ENCODE measurements around the gene OSBPL5. TPM values are rescaled to one million over a fixed set of nuclear protein-coding genes. Genes with fewer than 3 reads are reported as not detected.

Gene OSBPL5
- total RNA-seq, 1 donor from 2014 or later = 31.4 TPM

DNA sequence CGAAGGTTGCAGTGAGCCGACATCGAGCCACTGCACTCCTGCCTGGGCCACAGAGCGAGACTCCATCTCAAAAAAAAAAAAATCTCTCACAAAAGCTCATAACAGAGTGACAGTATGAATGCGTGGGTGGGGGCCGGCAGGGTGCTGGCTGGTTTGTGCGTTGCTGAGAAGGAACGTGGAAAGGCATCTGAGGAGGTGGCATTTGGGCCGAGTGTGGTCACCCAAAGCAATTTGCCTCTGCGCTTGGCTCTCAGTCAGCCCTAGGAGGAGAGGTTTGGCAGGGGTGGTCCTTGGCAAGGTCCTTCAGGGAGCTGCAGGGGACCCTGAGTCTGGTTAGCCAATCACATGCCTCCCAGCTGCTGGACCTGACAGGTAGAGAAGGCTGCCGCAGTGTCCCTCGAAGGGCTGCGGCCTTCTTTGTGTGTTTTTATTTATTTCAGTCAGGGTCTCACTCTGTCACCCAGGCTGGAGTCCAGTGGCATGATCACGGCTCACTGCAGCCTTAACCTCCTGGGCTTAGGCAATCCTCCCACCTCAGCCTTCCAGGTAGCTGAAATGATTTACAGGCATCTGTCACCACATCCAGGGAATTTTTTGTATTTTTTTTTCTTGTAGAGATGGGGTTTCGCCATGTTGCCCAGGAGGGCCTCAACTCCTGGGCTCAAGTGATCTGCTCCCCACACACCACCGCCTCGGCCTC lies 23.5 kb upstream of the OSBPL5 start:
- no peaks in the 10 kb centered on the region for H3K36me3 Mint-ChIP-seq (ENCODE audit: low read depth)
- DNase-seq (ENCODE audit: low read depth, low spot score) = no peak
- peaks cover 3% of the 10 kb centered on the region for H3K27me3 Mint-ChIP-seq (ENCODE audit: low read depth)
- no peak overlapping the region for H3K27ac Mint-ChIP-seq (ENCODE audit: unreplicated experiment)
- H3K4me3 Mint-ChIP-seq = no peak overlapping the region
- no peaks in the 10 kb centered on the region for H3K9me3 Mint-ChIP-seq
- TF ChIP-seq, protein P1, sequence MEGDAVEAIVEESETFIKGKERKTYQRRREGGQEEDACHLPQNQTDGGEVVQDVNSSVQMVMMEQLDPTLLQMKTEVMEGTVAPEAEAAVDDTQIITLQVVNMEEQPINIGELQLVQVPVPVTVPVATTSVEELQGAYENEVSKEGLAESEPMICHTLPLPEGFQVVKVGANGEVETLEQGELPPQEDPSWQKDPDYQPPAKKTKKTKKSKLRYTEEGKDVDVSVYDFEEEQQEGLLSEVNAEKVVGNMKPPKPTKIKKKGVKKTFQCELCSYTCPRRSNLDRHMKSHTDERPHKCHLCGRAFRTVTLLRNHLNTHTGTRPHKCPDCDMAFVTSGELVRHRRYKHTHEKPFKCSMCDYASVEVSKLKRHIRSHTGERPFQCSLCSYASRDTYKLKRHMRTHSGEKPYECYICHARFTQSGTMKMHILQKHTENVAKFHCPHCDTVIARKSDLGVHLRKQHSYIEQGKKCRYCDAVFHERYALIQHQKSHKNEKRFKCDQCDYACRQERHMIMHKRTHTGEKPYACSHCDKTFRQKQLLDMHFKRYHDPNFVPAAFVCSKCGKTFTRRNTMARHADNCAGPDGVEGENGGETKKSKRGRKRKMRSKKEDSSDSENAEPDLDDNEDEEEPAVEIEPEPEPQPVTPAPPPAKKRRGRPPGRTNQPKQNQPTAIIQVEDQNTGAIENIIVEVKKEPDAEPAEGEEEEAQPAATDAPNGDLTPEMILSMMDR (conservative IDR thresholded peaks at IDR 0.05) = no peak
- H3K4me1 Mint-ChIP-seq = peaks cover 7% of the 10 kb centered on the region

DNA sequence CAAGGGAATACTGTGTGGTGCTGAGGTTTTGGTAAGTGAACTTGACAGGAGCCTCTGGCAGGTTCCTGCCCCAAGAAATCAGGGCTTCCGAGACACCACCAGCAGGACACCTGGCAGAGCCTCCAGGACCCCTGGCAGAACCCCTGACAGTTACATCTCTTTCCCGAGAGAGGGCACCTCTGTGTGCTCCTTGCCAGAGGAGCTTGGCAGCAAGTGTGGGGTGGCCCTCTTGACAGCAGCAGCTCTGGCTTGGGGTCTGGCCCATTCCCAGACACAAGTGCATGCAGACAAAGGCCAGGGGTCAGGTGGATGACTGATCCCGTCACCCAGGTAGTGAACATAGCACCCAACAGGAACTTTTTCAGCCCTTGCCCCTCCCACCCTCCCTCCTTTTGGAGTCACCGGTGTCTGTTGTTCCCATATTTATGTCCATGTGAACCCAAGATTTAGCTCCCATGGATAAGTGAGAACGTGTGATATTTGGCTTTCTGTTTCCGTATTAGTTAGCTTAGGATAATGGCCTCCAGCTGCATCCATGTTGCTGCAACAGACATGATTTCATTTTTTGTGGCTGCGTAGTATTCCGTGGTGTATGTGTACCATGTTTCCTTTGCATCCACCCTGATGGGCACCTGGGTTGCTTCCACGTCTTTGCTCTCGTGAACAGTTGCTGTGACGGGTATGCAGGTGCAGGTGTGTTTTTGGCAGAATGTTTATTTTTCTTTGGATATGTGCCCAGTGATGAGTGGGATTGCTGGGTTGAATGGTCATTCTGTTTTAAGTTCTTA lies 21.2 kb upstream of the OSBPL5 start:
- no peaks in the 10 kb centered on the region for H3K9me3 Mint-ChIP-seq
- H3K27ac Mint-ChIP-seq (ENCODE audit: unreplicated experiment) = no peak overlapping the region
- TF ChIP-seq, protein P1 (conservative IDR thresholded peaks at IDR 0.05) = no peak
- H3K4me3 Mint-ChIP-seq = no peak overlapping the region
- peaks cover 3% of the 10 kb centered on the region for H3K27me3 Mint-ChIP-seq (ENCODE audit: low read depth)
- peaks cover 7% of the 10 kb centered on the region for H3K4me1 Mint-ChIP-seq
- H3K36me3 Mint-ChIP-seq (ENCODE audit: low read depth) = no peaks in the 10 kb centered on the region
- no peak for DNase-seq (ENCODE audit: low read depth, low spot score)

- H3K27me3 Mint-ChIP-seq (ENCODE audit: low read depth) = peaks cover 3% of the 10 kb centered on the region
- DNase-seq (ENCODE audit: low read depth, low spot score) = no peak
- no peaks in the 10 kb centered on the region for H3K9me3 Mint-ChIP-seq
- H3K4me3 Mint-ChIP-seq = no peak overlapping the region
- peaks cover 7% of the 10 kb centered on the region for H3K4me1 Mint-ChIP-seq
- H3K36me3 Mint-ChIP-seq (ENCODE audit: low read depth) = no peaks in the 10 kb centered on the region
- TF ChIP-seq, protein P1 (conservative IDR thresholded peaks at IDR 0.05) = no peak
- no peak overlapping the region for H3K27ac Mint-ChIP-seq (ENCODE audit: unreplicated experiment)
These were observed 19.7 kb upstream of the OSBPL5 start for GRCh38 chr11:3184732-3185347.

DNA sequence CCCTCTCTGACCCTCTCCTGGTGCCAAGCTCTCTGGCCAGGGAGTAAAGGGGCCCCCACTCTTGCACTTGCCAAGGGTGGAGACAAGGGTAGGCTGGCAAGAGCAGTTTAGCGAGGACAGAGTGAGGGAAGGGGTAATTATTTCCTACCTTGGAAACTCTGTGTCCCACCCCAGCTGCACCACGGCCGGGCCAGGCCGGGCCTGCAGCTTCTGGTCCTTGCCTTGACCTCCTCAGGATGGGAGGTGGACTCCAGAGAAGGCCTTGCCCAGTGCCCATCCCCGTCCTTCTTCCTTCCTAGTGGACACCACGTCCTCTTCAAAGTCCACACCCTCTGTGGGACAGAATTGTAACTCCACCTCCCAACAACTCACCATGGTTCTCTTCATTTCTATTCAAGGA lies 18.4 kb upstream of the OSBPL5 start:
- TF ChIP-seq, protein P1 (conservative IDR thresholded peaks at IDR 0.05) = no peak
- DNase-seq (ENCODE audit: low read depth, low spot score) = no peak
- Mint-ChIP-seq H3K9me3 (no peaks in the 10 kb centered on the region), H3K36me3 (ENCODE audit: low read depth) (no peaks in the 10 kb centered on the region), H3K4me3 (no peak overlapping the region), H3K27ac (ENCODE audit: unreplicated experiment) (no peak overlapping the region), H3K27me3 (ENCODE audit: low read depth) (peaks cover 3% of the 10 kb centered on the region), H3K4me1 (no peaks in the 10 kb centered on the region)

GRCh38 chr11:3182462-3182852 lies 17.3 kb upstream of the OSBPL5 start:
- no peak overlapping the region for H3K4me3 Mint-ChIP-seq

More at GRCh38 chr11:3182462-3182852, 17.3 kb upstream of the OSBPL5 start:
- Mint-ChIP-seq H3K9me3 (peaks cover 3% of the 10 kb centered on the region), H3K27ac (ENCODE audit: unreplicated experiment) (no peak overlapping the region), H3K36me3 (ENCODE audit: low read depth) (no peaks in the 10 kb centered on the region), H3K27me3 (ENCODE audit: low read depth) (peaks cover under 1% of the 10 kb centered on the region), H3K4me1 (no peaks in the 10 kb centered on the region)
- TF ChIP-seq, protein P1 (conservative IDR thresholded peaks at IDR 0.05) = no peak
- DNase-seq (ENCODE audit: low read depth, low spot score) = no peak
